ENCODE results near the gene ZNF784.

The ZNF784 gene

DNA sequence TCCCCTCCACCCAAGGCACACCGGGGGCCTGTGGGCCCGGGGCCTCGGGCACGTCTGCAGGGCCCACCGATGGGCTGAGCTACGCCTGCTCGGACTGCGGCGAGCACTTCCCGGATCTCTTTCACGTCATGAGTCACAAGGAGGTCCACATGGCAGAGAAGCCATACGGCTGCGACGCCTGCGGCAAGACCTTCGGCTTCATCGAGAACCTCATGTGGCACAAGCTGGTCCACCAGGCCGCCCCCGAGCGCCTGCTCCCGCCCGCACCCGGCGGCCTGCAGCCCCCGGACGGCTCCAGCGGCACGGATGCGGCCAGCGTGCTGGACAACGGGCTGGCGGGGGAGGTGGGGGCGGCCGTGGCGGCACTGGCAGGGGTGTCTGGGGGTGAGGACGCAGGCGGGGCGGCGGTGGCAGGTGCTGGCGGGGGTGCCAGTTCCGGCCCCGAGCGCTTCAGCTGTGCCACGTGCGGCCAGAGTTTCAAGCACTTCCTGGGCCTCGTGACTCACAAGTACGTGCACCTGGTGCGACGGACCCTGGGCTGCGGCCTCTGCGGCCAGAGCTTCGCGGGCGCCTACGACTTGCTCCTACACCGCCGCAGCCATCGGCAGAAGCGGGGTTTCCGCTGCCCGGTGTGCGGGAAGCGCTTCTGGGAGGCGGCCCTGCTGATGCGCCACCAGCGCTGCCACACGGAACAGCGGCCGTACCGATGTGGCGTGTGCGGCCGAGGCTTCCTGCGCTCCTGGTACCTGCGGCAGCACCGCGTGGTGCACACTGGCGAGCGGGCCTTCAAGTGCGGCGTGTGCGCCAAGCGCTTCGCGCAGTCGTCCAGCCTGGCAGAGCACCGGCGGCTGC is 8.6 kb downstream of the ZNF784 start:
- Histone ChIP-seq H3K9me2 (ENCODE audit: low read depth, low read length) (no peaks in the 10 kb centered on the region), H4K20me1 (ENCODE audit: insufficient read depth, low read length) (no peaks in the 10 kb centered on the region), H3K36me3 (ENCODE audit: insufficient read depth, low read length) (peaks cover 26% of the 10 kb centered on the region), H3K27me3 (ENCODE audit: insufficient read depth, low read length) (no peaks in the 10 kb centered on the region), H3K4me2 (ENCODE audit: low read length) (no peak overlapping the region), H3K27ac (ENCODE audit: low read depth, low read length, poor library complexity, severe bottlenecking) (no peak overlapping the region), H3K4me1 (ENCODE audit: insufficient read depth, low read length, severe bottlenecking) (no peaks in the 10 kb centered on the region), H3K9ac (ENCODE audit: low read length) (no peak overlapping the region), H3K4me3 (ENCODE audit: low read depth, low read length, poor library complexity, severe bottlenecking) (no peak overlapping the region), H3F3A (ENCODE audit: insufficient read depth, low read length) (no peaks in the 10 kb centered on the region), H2AFZ (ENCODE audit: low read length) (no peak overlapping the region), H3K9me3 (ENCODE audit: low read length) (no peaks in the 10 kb centered on the region), H3K79me2 (ENCODE audit: insufficient read depth, low read length) (no peaks in the 10 kb centered on the region)
- TF ChIP-seq, protein P1, sequence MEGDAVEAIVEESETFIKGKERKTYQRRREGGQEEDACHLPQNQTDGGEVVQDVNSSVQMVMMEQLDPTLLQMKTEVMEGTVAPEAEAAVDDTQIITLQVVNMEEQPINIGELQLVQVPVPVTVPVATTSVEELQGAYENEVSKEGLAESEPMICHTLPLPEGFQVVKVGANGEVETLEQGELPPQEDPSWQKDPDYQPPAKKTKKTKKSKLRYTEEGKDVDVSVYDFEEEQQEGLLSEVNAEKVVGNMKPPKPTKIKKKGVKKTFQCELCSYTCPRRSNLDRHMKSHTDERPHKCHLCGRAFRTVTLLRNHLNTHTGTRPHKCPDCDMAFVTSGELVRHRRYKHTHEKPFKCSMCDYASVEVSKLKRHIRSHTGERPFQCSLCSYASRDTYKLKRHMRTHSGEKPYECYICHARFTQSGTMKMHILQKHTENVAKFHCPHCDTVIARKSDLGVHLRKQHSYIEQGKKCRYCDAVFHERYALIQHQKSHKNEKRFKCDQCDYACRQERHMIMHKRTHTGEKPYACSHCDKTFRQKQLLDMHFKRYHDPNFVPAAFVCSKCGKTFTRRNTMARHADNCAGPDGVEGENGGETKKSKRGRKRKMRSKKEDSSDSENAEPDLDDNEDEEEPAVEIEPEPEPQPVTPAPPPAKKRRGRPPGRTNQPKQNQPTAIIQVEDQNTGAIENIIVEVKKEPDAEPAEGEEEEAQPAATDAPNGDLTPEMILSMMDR (IDR thresholded peaks at IDR 0.05; ENCODE audit: low read length): no peak
- TF ChIP-seq EZH2 (IDR thresholded peaks at IDR 0.05; ENCODE audit: borderline replicate concordance, low read length): no peak

DNA sequence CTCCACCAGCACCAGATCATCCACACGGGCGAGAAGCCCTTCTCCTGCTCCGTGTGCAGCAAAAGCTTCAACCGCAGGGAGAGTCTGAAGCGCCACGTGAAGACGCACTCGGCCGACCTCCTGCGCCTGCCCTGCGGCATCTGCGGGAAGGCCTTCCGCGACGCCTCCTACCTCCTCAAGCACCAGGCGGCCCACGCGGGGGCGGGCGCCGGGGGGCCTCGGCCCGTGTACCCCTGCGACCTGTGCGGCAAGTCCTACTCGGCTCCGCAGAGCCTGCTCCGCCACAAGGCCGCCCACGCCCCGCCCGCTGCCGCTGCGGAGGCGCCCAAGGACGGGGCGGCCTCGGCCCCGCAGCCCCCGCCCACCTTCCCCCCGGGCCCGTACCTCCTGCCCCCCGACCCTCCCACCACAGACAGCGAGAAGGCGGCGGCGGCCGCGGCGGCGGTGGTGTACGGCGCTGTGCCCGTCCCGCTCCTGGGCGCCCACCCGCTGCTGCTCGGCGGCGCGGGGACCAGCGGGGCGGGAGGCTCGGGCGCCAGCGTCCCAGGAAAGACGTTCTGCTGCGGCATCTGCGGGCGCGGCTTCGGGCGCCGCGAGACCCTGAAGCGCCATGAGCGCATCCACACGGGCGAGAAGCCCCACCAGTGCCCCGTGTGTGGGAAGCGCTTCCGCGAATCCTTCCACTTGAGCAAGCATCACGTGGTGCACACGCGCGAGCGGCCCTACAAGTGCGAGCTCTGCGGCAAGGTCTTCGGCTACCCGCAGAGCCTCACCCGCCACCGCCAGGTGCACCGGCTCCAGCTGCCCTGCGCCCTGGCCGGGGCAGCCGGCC is 9.4 kb downstream of the ZNF784 start:
- Histone ChIP-seq H3K79me2 (ENCODE audit: insufficient read depth, low read length) (no peaks in the 10 kb centered on the region), H3K4me2 (ENCODE audit: low read length) (no peak overlapping the region), H3K27ac (ENCODE audit: low read depth, low read length, poor library complexity, severe bottlenecking) (no peak overlapping the region), H4K20me1 (ENCODE audit: insufficient read depth, low read length) (no peaks in the 10 kb centered on the region), H3K4me3 (ENCODE audit: low read depth, low read length, poor library complexity, severe bottlenecking) (no peak overlapping the region), H3F3A (ENCODE audit: insufficient read depth, low read length) (no peaks in the 10 kb centered on the region), H3K9me3 (ENCODE audit: low read length) (no peaks in the 10 kb centered on the region), H3K36me3 (ENCODE audit: insufficient read depth, low read length) (peaks cover 31% of the 10 kb centered on the region), H2AFZ (ENCODE audit: low read length) (no peak overlapping the region), H3K9ac (ENCODE audit: low read length) (no peak overlapping the region), H3K9me2 (ENCODE audit: low read depth, low read length) (no peaks in the 10 kb centered on the region), H3K27me3 (ENCODE audit: insufficient read depth, low read length) (no peaks in the 10 kb centered on the region), H3K4me1 (ENCODE audit: insufficient read depth, low read length, severe bottlenecking) (no peaks in the 10 kb centered on the region)
- TF ChIP-seq EZH2 (IDR thresholded peaks at IDR 0.05; ENCODE audit: borderline replicate concordance, low read length): no peak
- TF ChIP-seq, protein P1 (IDR thresholded peaks at IDR 0.05; ENCODE audit: low read length): no peak

DNA sequence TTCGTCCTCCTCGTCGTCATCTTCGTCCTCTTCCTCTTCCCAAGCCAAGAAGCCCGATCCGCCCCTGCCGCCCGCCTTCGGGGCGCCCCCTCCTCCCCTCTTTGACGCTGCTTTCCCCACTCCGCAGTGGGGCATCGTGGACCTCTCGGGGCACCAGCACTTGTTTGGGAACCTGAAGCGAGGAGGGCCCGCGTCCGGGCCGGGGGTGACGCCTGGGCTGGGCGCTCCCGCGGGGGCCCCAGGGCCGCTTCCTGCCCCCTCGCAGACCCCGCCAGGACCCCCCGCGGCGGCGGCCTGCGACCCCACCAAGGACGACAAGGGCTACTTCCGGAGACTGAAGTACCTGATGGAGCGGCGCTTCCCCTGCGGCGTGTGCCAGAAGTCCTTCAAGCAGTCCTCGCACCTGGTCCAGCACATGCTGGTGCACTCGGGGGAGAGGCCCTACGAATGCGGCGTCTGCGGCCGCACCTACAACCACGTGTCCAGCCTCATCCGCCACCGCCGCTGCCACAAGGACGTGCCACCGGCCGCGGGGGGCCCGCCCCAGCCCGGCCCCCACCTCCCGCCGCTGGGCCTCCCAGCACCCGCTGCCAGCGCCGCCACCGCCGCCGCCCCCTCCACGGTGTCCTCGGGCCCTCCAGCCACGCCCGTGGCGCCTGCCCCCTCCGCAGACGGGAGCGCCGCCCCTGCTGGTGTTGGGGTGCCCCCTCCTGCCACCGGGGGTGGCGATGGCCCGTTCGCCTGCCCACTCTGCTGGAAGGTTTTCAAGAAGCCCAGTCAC is 10.2 kb downstream of the ZNF784 start:
- Histone ChIP-seq H3K4me1 (ENCODE audit: insufficient read depth, low read length, severe bottlenecking) (no peaks in the 10 kb centered on the region), H3K36me3 (ENCODE audit: insufficient read depth, low read length) (peaks cover 39% of the 10 kb centered on the region), H2AFZ (ENCODE audit: low read length) (no peak overlapping the region), H3F3A (ENCODE audit: insufficient read depth, low read length) (no peaks in the 10 kb centered on the region), H3K27ac (ENCODE audit: low read depth, low read length, poor library complexity, severe bottlenecking) (no peak overlapping the region), H3K79me2 (ENCODE audit: insufficient read depth, low read length) (no peaks in the 10 kb centered on the region), H3K4me2 (ENCODE audit: low read length) (no peak overlapping the region), H3K4me3 (ENCODE audit: low read depth, low read length, poor library complexity, severe bottlenecking) (no peak overlapping the region), H3K9me2 (ENCODE audit: low read depth, low read length) (no peaks in the 10 kb centered on the region), H3K9ac (ENCODE audit: low read length) (no peak overlapping the region), H4K20me1 (ENCODE audit: insufficient read depth, low read length) (no peaks in the 10 kb centered on the region), H3K9me3 (ENCODE audit: low read length) (no peaks in the 10 kb centered on the region), H3K27me3 (ENCODE audit: insufficient read depth, low read length) (no peaks in the 10 kb centered on the region)
- TF ChIP-seq, protein P1 (IDR thresholded peaks at IDR 0.05; ENCODE audit: low read length): no peak
- no peak for TF ChIP-seq EZH2 (IDR thresholded peaks at IDR 0.05; ENCODE audit: borderline replicate concordance, low read length)
